Inflammatory macrophage treated with lipopolysaccharide for 4 hours (primary cell): Measurements from ENCODE around the gene KLLN.
"Not testable (repeated sequence)": the region's sequence is repeated elsewhere in the genome, so short reads cannot be mapped to it uniquely, and the experiment has no call there.

ENCODE experiments used
- DNase-seq: peaks from one replicate; pipeline ENCODE4 v3.0.0-alpha.2; 2020

The KLLN gene, protein sequence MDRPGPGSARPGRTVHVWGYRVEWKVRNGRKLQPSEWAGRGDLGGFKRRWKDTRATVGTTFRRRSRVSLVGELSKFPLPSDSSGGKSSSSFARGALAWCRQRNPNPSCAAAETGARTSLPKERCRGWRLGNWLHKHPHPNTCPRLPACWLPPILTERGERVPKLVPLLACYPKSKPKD

DNA sequence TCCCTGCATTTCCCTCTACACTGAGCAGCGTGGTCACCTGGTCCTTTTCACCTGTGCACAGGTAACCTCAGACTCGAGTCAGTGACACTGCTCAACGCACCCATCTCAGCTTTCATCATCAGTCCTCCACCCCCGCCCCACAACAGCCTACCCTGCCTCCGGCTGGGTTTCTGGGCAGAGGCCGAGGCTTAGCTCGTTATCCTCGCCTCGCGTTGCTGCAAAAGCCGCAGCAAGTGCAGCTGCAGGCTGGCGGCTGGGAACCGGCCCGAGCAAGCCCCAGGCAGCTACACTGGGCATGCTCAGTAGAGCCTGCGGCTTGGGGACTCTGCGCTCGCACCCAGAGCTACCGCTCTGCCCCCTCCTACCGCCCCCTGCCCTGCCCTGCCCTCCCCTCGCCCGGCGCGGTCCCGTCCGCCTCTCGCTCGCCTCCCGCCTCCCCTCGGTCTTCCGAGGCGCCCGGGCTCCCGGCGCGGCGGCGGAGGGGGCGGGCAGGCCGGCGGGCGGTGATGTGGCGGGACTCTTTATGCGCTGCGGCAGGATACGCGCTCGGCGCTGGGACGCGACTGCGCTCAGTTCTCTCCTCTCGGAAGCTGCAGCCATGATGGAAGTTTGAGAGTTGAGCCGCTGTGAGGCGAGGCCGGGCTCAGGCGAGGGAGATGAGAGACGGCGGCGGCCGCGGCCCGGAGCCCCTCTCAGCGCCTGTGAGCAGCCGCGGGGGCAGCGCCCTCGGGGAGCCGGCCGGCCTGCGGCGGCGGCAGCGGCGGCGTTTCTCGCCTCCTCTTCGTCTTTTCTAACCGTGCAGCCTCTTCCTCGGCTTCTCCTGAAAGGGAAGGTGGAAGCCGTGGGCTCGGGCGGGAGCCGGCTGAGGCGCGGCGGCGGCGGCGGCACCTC is at the start of gene KLLN, which contains the start of gene PTEN:
TSS of gene KLLN (minus strand) at position 481 of the 891 bp plus-strand sequence. CDS start 1,046 bp downstream, outside the sequence.
TSS of gene PTEN (plus strand) at position 573 of the 891 bp plus-strand sequence. CDS start 845 bp downstream, outside the sequence.
- peak; percentile 91 for DNase-seq

DNA sequence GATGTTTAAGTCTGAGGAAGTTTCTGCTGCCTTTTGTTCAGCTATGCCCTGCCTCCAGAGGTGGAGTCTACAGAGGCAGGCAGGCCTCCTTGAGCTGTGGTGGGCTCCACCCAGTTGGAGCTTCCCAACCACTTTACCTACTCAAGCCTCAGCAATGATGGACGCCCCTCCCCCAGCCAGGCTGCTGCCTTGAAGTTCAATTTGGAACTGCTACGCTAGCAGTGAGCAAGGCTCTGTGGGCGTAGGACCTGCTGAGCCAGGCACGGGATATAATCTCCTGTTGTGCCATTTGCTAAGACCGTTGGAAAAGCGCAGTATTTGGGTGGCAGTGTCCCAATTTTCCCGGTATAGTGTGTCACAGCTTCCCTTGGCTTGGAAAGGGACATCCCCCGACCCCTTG is 40.1 kb upstream of the KLLN start:
- DNase-seq = not testable (repeated sequence)

DNA sequence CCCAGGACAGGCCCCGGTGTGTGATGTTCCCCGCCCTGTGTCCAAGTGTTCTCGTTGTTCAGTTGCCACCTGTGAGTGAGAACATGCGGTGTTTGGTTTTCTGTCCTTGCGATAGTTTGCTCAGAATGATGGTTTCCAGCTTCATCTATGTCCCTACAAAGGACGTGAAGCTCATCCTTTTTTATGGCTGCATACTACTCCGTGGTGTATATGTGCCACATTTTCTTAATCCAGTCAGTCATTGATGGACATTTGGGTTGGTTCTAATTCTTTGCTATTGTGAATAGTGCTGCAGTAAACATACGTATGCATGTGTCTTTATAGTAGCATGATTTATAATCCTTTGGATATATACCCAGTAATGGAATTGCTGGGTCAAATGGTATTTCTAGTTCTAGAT is 34.6 kb upstream of the KLLN start:
- not testable (repeated sequence) for DNase-seq

DNA sequence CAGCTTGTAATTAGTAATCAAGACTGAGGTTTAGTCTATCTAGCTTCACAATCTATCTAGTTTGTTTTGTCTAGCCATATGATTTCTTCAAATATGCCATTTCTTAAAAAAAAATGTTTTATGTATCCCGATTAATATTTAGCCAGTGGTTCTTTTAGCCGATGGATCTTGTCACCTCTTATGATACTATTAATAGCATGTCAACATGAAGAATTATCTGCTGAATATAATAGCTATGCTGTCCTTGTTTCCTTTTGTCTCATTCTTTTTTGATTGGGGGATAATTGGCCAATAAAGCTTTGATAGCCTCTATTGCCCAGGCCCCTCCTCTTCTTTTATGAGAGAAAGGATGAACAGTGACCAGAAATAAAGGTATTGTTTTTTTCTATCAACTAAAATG is 32.9 kb upstream of the KLLN start:
- no peak for DNase-seq

DNA sequence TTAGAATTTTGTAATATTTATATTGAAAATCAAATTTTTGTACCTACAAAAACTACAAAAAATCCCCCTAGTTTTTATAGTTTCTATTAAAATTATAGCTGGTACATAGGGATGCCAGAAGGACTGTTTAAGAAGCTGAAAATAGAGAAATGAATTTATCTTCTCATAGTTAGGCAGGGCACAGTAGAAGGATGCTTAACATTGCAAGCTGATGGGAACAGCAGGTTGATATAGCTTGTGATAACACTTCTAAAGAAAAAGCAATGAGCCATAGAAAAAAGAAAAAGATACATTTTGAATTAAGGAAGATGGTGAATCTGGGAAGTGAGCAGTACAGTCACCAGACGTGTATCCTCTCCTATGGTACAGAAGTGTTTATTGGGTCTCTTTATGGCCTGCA is 32.1 kb upstream of the KLLN start:
- no peak for DNase-seq

DNA sequence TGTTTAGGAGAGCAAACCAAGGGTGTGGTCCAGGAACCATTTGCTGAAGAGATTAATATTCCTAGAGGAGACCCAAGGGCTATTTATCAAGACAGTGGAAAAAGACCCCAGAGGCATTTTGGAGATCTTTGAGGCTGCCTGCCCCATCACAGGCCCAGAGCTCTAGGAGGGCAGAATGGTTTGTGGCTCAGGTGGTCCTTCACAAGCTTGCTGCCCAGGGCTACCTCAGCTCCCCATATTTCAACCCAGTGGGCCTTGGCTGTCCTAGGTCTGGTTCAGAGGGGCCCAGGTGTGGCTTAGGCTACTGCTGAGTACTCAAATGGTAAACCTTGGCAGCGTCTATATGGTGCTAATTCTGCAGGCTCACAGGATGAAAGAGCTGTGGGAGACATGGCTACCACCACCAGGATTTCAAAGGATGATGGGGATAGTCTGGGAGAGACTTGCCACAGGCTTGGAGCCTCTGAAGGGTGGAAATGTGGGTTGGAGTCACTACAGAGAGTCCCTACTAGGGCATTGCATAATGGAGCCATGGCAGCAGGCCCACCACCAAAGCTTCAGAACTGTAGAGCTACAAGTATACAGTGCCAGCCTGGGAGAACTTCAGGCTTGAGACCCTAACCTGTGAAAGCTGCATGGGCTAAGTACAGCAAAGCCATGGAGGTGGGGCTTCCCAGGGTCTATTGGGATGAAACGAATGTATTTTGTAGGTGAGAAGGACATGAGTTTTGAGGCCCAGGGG is 24.4 kb upstream of the KLLN start:
- no peak for DNase-seq

DNA sequence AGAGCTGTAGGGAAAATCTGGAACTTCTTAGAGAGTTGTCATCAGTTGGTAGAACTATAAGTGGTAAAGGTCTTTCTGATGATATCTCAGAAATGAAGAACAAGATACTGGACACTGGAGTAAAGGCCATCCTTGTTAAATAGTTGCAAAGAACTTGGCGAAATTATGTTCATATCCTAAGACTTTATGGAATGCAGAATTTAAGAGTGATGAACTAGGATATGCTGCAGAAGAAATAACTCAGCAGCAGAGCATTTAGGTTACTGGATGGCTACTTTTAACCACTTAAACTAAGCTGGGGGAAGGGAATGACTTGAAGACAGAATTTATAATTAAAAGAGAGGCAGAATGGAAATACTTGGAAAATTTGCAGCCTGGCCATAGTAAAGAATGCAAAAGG is 23.8 kb upstream of the KLLN start:
- DNase-seq = no peak

DNA sequence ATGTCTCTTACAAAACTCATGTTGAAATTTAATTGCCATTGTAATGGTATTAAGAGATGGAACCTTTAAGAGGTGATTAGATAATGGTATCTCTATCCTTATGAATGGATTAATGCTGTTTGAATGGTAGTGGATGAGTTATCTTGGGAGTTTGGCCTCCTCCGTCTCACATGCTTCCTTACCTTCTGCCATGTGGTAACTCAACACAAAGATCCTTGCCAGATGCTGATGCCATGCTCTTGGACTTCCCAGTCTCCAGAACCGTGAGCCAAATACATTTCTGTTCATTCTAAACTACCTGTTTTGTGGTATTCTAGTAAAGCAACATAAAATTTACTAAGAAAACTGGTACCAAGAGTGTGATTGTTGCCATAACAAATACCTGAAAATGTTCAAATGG is 23.3 kb upstream of the KLLN start:
- no peak for DNase-seq

DNA sequence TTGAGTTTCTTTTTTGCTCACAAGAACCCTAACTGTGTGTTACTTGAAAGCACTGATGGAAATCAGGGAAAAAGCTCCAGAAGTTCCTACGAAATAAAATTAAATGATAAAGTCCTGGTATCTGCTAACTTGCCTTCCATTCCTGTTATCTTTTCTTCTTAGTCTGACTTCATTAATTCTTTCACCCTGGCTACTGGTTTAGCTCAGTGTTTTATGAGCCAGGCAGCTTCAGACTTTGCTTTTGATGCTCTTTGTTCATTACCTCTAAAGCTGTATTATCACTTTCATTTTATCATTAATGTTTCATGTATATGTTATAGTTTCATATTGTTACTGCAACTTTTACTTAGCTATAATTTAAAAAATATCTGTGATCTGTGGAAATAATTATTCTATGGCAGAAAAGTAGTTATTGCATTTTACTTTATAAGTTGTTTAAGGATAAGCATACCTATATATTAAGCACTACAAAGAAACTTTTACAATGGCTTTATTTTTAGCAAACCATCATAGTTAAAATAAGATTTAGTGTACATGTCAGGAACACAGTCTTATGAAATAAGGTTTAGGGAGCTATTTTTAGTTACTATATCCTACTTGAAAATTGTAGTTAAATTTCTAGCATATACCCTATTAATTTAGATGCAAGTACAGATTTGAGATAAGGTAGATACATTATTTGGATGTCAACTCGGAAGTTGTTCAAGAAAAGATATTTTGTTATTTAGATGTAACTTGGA is 19.4 kb upstream of the KLLN start:
- no peak for DNase-seq

DNA sequence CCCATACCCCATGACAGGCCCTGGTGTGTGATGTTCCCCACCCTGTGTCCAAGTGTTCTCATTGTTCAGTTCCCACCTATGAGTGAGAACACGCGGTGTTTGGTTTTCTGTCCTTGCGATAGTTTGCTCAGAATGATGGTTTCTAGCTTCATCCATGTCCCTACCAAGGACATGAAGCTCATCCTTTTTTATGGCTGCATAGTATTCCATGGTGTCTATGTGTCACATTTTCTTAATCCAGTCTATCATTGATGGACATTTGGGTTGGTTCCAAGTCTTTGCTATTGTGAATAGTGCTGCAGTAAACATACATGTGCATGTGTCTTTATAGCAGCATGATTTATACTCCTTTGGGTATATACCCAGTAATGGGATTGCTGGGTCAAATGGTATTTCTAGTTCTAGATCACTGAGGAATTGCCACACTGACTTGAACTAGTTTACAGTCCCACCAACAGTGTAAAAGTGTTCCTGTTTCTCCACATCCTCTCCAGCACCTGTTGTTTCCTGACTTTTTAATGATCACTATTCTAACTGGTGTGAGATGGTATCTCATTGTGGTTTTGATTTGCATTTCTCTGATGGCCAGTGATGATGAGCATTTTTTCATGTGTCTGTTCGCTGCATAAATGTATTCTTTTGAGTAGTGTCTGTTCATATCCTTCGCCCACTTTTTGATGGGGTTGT is 18.2 kb upstream of the KLLN start:
- not testable (repeated sequence) for DNase-seq

DNA sequence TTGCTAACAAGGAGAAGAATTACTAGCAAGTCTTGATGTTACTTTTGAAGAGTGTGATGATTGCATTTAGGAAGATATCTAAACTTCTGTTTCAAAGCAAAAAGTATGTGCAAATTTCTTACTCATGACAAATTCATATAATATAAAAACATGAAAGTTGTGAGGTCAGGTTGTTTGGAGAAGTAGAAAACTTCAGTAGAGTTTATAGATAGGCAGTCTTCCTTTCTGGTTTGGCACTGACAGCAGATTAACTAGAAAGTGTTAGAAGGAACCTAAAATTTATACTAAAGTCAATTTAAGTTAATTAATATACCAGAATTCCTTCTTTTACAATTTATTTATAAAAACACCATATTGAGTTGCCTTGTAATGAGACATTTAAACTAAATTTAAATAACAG is 17.0 kb upstream of the KLLN start:
- no peak for DNase-seq

DNA sequence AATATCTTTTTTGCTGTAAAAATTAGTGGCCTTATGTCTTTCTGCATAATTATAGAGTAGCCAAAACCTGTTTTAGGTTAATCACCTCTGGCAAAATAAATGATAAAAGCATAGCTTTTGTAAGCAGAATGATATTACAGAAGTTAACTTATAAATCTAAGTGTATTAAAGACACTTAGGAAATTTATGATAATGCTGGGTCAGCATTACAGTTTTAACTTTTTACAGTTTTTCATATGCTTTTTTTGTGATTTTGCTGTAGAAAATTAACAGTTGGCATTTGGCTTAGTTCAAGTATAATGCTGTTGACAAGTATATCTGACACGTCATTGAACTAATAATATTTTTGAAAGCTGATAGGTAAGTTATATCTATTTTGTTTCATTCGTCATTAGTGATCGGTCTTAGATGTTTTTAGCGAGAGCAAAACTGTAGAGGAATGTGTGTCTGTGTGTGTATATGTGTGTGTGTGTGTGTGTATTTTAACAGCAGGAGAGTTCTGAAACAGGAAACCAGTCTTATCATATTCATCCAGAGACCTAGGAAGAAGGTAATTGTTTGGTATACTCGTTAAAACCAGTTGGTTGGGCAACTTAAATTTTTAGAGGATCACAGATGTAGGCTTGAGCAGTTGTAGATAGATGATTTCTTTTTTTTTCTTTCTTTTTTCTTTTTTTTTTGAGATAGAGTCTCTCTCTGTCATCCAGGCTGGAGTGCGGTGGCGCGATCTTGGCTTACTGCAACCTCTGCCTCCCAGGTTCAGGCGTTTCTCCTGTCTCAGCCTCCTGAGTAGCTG is 15.5 kb upstream of the KLLN start:
- no peak for DNase-seq

DNA sequence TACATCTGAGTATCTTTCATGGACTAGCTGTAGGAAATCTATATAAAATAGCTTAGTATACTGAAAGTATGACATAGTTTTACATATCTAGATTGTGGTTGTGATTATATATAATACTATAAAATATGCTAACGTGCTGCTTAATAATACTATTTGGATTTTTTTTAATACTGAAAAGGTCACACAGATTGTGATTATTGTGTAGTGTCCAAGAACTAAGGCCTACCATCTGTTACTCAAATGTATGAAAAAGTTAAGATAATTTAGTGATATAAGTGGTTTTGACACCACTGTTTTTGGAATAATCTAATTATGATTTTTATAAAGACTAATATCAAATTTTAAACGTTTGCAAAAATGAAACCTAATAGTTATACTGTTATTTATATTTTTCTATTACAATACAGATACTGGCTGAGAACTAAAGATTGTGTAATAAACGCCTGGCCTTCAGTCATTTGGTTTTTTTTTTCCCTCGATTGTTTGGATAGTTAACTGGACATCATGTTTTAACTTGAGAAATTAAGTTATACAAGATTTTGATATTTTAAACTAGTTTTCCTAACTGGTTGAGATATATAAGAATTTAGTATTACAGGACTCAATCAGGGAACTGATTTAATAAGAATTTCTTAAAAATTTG is 12.7 kb upstream of the KLLN start:
- DNase-seq = no peak

DNA sequence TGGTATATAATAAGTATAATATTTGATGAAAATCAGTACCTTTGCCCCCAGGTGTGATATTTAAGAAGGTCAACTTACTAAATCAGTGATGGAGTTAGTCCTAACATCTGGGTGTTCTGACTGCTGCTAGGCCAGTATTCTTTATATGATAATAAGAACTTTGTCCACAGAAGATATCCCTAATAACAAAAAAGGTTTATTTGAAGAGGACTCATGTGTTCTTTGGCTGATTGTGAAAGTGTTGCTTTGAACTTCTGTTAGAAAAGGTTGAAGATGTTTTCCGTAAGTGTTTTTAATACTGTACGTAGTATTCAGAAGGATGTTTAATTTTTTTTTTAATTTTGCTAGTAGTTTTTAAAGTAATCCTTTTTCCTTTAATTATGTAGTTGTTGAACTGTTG is 10.3 kb upstream of the KLLN start:
- DNase-seq = no peak

DNA sequence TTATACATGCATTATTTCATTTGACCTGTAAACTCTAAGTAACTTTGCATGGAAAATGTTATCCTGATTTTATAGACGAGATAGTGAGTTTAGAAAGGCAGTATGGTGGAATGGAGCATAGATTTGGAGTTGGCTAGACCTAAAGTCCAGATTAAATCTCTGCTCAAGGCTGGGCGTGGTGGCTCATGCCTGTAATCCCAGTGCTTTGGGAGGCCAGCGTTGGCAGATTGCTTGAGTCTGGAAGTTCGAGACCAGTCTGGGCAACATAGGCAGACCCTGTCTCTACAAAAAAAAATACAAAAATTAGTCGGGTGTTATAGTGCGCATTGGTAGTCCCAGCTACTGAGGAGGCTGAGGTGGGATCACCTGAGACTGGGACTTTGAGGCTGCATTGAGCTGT is 9.5 kb upstream of the KLLN start:
- no peak for DNase-seq

DNA sequence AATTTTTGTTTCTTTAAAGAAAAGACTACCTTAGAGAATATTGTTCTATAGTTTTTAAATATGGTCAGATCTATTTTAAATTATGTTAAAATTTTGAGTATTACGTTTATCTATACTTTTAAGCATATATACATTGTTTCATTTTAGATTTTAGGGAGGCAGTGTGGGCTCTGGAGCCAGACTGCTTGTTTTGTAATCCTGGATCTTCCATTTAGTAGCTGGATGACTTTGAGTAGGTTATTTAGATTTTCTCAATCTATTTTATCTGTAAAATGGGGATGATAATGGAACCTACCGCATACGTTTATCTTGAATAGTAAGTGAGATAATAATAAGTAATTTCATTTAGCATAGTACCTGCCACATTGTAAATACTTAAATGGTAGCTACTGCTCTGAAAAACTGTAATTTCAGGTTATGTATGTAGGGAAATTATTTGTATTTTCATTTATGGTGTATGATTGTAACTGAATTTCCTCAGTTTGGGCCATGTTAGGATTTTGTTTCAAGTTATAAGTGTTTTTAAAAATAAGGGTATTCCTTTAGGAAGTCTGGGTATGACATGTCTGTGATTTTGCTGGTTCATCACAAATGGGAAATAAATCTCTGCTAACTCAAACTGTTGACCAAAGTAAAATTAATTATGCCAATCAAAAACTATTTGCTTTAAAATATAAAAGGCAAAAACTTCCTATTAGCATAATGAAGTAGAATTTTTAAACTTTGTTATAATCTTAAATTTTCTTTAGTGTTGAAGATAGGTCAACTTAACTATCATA is 6.6 kb upstream of the KLLN start:
- peak; percentile 55 for DNase-seq

DNA sequence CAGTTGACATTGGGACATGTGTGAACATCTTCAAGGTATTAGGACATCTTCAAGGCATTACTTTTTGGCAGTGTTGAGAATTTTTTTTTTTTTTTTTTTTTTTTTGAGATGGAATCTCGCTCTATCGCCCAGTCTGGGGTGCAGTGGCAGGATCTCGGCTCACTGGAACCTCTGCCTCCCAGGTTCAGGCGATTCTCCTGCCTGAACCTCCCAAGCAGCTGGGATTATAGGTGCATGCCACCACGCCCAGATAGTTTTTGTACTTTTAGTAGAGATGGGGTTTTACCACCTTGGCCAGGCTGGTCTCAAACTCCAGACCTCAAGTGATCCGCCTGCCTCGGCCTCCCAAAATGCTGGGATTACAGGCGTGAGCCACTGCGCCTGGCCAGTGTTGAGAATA is 5.8 kb upstream of the KLLN start:
- not testable (repeated sequence) for DNase-seq

DNA sequence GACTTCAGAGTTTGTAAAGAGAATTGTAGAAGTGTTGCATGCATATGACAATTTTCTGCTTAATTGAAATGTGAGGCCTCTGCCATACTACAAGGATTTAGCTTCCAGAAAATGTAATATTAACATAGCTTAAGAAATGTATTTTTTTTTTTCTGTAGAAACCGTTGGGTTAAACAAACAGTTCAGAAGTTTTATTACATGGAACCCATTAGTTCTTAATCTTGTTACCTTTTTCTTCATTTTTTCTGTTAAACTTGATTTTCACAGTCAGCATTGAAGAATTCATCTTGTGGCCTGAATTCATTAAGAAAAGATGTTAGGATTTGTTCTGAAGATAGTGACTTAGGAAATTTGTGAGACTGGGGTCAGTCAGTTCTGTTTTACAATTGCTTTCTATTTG is 4.9 kb upstream of the KLLN start:
- DNase-seq = no peak

DNA sequence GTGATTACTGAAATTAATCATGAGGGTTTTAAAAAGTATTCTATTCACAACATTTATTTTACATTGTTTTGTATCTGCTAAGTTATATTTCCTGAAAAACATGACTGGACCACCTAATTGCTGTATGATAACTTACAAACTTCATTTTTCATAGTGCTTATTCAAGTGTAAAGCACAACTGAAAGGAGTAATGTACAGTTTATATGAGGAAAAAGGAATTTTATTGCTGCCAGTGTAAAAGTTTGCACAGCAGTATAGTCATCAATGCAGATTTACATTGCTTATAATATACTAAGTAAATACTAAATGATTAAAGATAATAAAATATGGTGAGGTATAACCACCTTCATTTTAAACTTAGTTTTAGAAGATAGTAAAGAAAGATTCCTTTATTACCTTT is 4.1 kb upstream of the KLLN start:
- DNase-seq = no peak

DNA sequence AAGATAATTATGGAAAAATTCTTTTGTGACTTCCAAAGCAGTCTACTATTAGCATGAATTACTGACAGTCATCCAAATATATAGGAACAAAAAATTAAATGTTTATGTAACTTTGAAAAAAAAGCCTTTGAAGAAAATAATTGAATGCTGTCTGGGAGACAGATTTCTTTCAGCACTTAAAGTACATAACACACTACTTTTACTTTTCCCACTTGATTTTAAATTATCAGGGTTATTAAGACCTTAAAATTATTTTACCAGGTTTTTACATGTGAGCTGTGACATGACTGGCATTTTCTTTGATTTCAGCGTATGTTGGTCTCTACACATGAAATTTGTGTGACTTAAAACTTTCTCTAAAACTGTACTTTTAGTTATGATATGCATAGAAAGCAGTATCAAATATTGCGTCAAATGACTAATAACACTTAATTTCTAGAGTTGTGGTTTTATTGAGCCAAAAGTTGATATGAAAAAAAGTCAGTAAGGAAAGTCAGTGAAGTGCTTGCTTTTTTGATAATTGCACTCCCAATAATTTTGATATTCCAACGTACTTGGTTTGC is 3.2 kb upstream of the KLLN start:
- no peak for DNase-seq
